Gastrocnemius medialis (tissue), 4 donors: Measurements from ENCODE around the gene NETO2. TPM values are rescaled to one million over a fixed set of nuclear protein-coding genes. Genes with fewer than 3 reads are reported as not detected.

ENCODE experiments used
- ATAC-seq, 2 donors: fragments of 150-250 bp; one replicate each; pipeline ENCODE4 v1.9.1; 2016
- DNase-seq, 2 donors: peaks; one replicate each; pipeline ENCODE4 v3.0.0-alpha.2; 2019
- H3K27ac ChIP-seq, 4 donors: fragments of 200-600 bp; sonication (generic); 1 replicate in 1 of 4; 2 replicates in 3 of 4; pipeline ENCODE4 v1.5.1; 2016 to 2018; ENCODE audit warnings: mild to moderate bottlenecking in 2 of 4, moderate library complexity in 1 of 4
- H3K27me3 ChIP-seq, 3 donors: fragments of 200-600 bp; sonication (generic) in 2 of 3; 1 replicate in 1 of 3; 2 replicates in 2 of 3; pipeline versions ENCODE4 v1.5.1 to v1.6.0; 2016 to 2019; ENCODE audit warnings: mild to moderate bottlenecking in 1 of 3, moderate library complexity in 1 of 3
- H3K36me3 ChIP-seq, 2 donors: fragments of 200-600 bp; sonication (generic) in 1 of 2; one replicate each; pipeline ENCODE4 v1.5.1; 2017 to 2018
- H3K4me1 ChIP-seq, 2 donors: fragments of 200-600 bp; sonication (generic) in 1 of 2; one replicate each; pipeline ENCODE4 v1.5.1; 2016 to 2017; ENCODE audit warnings: mild to moderate bottlenecking in 2 of 2
- H3K4me3 ChIP-seq, 4 donors: fragments of 200-600 bp; sonication (generic) in 3 of 4; 1 replicate in 1 of 4; 2 replicates in 3 of 4; pipeline ENCODE4 v1.5.1; 2016 to 2019; ENCODE audit warnings: mild to moderate bottlenecking in 2 of 4
- H3K9me3 ChIP-seq, 3 donors: fragments of 200-600 bp; sonication (generic) in 2 of 3; 1 replicate in 1 of 3; 2 replicates in 2 of 3; pipeline ENCODE4 v1.5.1; 2016 to 2019
- POLR2A ChIP-seq, 2 donors: fragments of 450-650 bp; IDR thresholded peaks; one replicate each; pipeline ENCODE4 v1.6.1; 2017; ENCODE audit warnings: antibody characterized with exemption in 2 of 2, mild to moderate bottlenecking in 2 of 2, moderate library complexity in 2 of 2
- in situ Hi-C, 4 donors: fragments of 200-750 bp; cut with MboI; loops; one replicate each; pipeline versions ENCODE4 v1.15.0 to v1.8.0; 2017; ENCODE audit warnings: low sequenced_read_pairs in 4 of 4
- intact Hi-C: fragments of 100-400 bp; cut with DNase I; formaldehyde crosslinking; loops from one replicate; pipeline ENCODE4 v1.15.1; 2023; ENCODE audit warnings: low total_unique reads
- total RNA-seq, 4 donors: library from RNA; depleted of rRNA; stranded (reverse); fragments of >200 nt; gene quantifications; one replicate each; pipeline versions ENCODE4 v1.1.0 to v1.2.3, GENCODE V29; 2016
- TF ChIP-seq, protein P1 (sequence below), 5 experiments: fragments of 450-650 bp in 3 of 5; fragments of 200-600 bp in 2 of 5; sonication (generic) in 2 of 5; IDR thresholded peaks in 4 of 5; conservative IDR thresholded peaks in 1 of 5; 1 replicate in 4 of 5; 2 replicates in 1 of 5; pipeline ENCODE4 v1.5.1; 2016 to 2019; ENCODE audit warnings: antibody characterized with exemption in 5 of 5, mild to moderate bottlenecking in 3 of 5, moderate library complexity in 3 of 5

The NETO2 gene
- total RNA-seq, 4 donors from 2014 or later: 0.31 to 5.9 (median 2.6) TPM

DNA sequence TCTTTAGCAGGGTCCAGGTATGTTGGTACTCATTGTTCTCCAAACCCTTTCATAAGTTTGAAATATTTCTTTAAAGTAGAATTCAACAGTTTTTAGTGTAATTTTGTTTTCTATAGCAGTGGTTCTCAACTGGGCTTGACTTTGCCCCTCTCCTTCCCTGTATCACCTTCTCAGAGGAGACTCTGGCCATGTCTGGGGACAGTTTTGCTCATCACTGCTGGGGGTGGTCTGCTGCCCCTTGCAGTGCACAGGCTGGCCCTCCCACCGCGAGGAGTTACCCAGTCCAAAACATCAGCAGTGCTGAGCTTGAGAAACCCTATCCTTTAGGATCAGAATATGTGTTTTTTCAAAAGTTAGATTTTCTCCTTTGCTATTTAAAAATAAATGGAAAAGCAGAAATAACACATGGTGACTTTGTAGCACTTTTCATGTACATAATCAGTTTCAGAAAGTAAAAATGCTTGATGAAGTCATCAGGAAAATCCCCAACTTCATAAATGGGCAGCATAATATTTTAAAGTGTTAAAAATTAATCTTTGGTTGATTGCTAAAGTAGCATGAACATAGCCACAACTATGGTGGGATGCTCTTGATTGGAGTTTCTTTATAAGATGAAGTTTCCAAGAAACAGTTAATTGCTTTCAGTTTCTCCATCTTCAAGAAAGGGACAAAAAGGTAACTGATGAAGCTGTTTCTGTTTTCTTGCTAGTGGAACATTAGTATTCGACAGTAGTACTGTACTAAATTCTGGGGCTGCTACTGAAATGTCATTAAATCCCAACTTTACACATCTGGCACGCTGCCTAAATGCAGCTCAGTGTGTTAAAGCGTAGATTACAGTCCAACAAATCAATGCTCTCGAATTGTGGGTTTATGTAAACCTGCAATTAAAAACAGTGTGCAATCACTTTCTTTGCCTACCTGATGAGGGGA is 70.3 kb downstream of the NETO2 start:
- intact Hi-C loops: no loop called here
- no peak for ATAC-seq

DNA sequence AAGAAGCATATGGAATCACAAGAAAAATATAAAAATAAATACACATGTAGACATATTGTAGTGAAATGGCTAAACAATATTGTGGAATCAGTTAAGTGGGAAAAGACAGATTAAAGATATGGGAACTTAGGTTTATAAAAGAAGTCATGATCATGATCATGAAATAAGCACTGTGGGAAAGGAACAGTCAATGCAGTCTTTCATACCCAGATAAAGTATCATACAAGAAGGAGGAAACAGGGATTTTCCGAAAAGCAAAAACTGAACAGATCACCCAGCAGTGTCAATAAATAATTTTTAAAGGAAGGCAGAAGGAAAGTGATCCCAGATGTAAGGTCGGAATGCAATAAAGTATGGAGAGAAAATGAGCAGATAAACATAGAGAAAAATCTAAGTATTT is 71.6 kb downstream of the NETO2 start:
- no peak for DNase-seq
- in situ Hi-C loops: no loop called here
- intact Hi-C loops: no loop called here
- no peak for ATAC-seq
- no peak overlapping the region for H3K4me3 ChIP-seq
- H3K9me3 ChIP-seq: no peaks in the 10 kb centered on the region
- no peaks in the 10 kb centered on the region for H3K4me1 ChIP-seq
- H3K36me3 ChIP-seq: no peaks in the 10 kb centered on the region
- TF ChIP-seq POLR2A (IDR thresholded peaks at IDR 0.05): no peak
- TF ChIP-seq, protein P1, sequence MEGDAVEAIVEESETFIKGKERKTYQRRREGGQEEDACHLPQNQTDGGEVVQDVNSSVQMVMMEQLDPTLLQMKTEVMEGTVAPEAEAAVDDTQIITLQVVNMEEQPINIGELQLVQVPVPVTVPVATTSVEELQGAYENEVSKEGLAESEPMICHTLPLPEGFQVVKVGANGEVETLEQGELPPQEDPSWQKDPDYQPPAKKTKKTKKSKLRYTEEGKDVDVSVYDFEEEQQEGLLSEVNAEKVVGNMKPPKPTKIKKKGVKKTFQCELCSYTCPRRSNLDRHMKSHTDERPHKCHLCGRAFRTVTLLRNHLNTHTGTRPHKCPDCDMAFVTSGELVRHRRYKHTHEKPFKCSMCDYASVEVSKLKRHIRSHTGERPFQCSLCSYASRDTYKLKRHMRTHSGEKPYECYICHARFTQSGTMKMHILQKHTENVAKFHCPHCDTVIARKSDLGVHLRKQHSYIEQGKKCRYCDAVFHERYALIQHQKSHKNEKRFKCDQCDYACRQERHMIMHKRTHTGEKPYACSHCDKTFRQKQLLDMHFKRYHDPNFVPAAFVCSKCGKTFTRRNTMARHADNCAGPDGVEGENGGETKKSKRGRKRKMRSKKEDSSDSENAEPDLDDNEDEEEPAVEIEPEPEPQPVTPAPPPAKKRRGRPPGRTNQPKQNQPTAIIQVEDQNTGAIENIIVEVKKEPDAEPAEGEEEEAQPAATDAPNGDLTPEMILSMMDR (IDR thresholded peaks at IDR 0.05 in 4 of 5, conservative IDR thresholded peaks at IDR 0.05 in 1 of 5): no peak
- no peaks in the 10 kb centered on the region for H3K27me3 ChIP-seq
- H3K27ac ChIP-seq: no peak overlapping the region

More for the DNA sequence above, 70.3 kb downstream of the NETO2 start:
- no peaks in the 10 kb centered on the region for H3K4me1 ChIP-seq
- H3K27me3 ChIP-seq: no peaks in the 10 kb centered on the region
- TF ChIP-seq, protein P1 (IDR thresholded peaks at IDR 0.05 in 4 of 5, conservative IDR thresholded peaks at IDR 0.05 in 1 of 5): no peak
- no peak for TF ChIP-seq POLR2A (IDR thresholded peaks at IDR 0.05)
- H3K27ac ChIP-seq: no peak overlapping the region
- H3K4me3 ChIP-seq: no peak overlapping the region
- in situ Hi-C loops: no loop called here
- no peaks in the 10 kb centered on the region for H3K9me3 ChIP-seq
- no peaks in the 10 kb centered on the region for H3K36me3 ChIP-seq
- DNase-seq: no peak

DNA sequence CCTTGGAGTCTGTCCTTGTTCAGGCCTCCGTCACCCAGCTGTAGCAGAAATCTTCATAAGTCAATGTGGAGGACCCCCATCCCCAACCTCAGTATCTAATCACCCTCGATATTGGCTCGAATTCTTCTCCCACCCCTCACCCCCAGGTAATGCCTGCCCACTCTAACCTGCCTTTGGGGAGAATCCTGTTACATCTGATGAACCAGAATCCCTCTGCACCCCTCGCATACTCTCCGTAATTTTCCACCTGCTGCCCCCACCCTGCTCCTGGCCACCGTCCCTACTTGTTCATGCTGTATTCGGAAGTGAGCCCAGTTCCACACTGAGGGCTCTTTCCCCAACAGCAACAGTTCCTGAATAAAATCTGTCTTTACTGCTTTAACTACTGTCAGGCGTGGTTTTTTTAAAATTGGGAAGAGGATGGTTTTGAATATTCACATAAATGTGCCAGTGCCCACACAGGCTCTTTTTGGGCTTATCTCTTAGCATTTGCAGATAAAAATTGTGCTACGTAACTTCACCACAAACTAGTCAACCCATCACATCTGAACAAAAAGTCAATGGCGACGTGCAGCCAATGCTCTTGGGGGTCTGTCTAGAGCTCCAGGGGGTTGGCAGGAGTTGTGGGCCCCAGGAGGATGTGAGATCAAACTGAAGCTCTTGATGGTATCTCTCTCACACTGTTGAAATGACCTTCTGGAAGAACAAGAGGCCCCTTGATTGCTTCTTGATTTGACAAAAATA is 73.7 kb downstream of the NETO2 start:
- no peaks in the 10 kb centered on the region for H3K36me3 ChIP-seq
- H3K27me3 ChIP-seq: no peaks in the 10 kb centered on the region
- TF ChIP-seq, protein P1 (IDR thresholded peaks at IDR 0.05 in 4 of 5, conservative IDR thresholded peaks at IDR 0.05 in 1 of 5): no peak
- no peak for TF ChIP-seq POLR2A (IDR thresholded peaks at IDR 0.05)
- no peaks in the 10 kb centered on the region for H3K9me3 ChIP-seq
- no peak for ATAC-seq
- no peak for DNase-seq
- intact Hi-C loops (no loop called here), in situ Hi-C loops (no loop called here)
- no peak overlapping the region for H3K27ac ChIP-seq
- H3K4me1 ChIP-seq: no peaks in the 10 kb centered on the region
- no peak overlapping the region for H3K4me3 ChIP-seq

DNA sequence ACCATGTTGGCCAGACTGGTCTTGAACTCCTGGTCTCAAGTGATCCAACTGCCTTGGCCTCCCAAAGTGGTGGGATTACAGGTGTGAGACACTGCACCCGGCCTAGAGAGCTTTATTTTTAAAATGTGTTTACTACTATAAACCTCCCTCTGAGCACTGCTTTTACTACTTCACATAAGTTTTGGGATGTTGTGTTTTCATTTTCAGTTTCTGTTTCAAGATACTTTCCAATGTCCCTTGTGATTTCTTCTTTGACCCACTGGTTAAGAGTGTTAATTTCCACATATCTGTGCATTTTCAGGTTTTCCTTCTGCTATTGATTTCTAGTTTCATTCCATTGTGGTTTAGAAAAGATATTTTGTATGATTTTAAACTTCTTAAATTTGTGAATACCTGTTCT is 74.4 kb downstream of the NETO2 start:
- no peak overlapping the region for H3K27ac ChIP-seq
- H3K4me3 ChIP-seq: no peak overlapping the region
- H3K9me3 ChIP-seq: no peaks in the 10 kb centered on the region
- H3K27me3 ChIP-seq: no peaks in the 10 kb centered on the region
- no peaks in the 10 kb centered on the region for H3K4me1 ChIP-seq
- no peaks in the 10 kb centered on the region for H3K36me3 ChIP-seq
- intact Hi-C loops: no loop called here
- ATAC-seq (no peak), DNase-seq (no peak)
- in situ Hi-C loops: no loop called here
- no peak for TF ChIP-seq POLR2A (IDR thresholded peaks at IDR 0.05)
- TF ChIP-seq, protein P1 (IDR thresholded peaks at IDR 0.05 in 4 of 5, conservative IDR thresholded peaks at IDR 0.05 in 1 of 5): no peak
